ENCODE data around the gene THSD7B.

Gene THSD7B

DNA sequence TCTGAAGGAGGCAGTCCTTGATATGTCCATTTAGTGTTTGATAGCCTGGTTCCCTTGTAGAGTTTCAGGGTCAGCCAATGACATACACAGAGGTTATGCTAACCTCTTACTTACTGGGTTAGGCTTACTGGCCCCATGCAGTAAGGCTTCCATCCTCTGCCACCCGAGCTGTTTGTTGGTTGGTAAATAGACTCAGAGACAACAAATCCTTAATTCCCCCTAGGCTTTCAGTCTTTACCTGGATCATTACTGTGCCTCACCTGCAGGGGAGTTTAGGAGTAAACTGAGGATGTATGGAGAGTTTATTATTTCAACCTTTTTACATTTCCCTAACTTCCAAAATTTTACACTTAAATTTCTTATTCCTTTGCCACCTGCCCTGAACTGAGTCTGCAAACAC is 746.2 kb downstream of the THSD7B start:
- H3K4me1 ChIP-seq (ENCODE audit: control insufficient read depth, low read length): no peaks in the 10 kb centered on the region
- TF ChIP-seq, protein P1, sequence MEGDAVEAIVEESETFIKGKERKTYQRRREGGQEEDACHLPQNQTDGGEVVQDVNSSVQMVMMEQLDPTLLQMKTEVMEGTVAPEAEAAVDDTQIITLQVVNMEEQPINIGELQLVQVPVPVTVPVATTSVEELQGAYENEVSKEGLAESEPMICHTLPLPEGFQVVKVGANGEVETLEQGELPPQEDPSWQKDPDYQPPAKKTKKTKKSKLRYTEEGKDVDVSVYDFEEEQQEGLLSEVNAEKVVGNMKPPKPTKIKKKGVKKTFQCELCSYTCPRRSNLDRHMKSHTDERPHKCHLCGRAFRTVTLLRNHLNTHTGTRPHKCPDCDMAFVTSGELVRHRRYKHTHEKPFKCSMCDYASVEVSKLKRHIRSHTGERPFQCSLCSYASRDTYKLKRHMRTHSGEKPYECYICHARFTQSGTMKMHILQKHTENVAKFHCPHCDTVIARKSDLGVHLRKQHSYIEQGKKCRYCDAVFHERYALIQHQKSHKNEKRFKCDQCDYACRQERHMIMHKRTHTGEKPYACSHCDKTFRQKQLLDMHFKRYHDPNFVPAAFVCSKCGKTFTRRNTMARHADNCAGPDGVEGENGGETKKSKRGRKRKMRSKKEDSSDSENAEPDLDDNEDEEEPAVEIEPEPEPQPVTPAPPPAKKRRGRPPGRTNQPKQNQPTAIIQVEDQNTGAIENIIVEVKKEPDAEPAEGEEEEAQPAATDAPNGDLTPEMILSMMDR (IDR thresholded peaks at IDR 0.05; ENCODE audit: low read depth, low read length, poor library complexity, severe bottlenecking): no peak
- TF ChIP-seq EZH2phosphoT487 (IDR thresholded peaks at IDR 0.05; ENCODE audit: borderline replicate concordance, low read length): no peak
- H4K20me1 ChIP-seq (ENCODE audit: control insufficient read depth, insufficient read depth, low read depth, low read length): no peaks in the 10 kb centered on the region
- no peak overlapping the region for H3K27ac ChIP-seq (ENCODE audit: low read depth, low read length)
- H3K9me3 ChIP-seq (ENCODE audit: control insufficient read depth, insufficient read depth, low read length): no peaks in the 10 kb centered on the region
- no peaks in the 10 kb centered on the region for H3K79me2 ChIP-seq (ENCODE audit: control insufficient read depth, low read length)
- no peaks in the 10 kb centered on the region for H3K27me3 ChIP-seq (ENCODE audit: control insufficient read depth, low read length)
- no peaks in the 10 kb centered on the region for H3F3A ChIP-seq (ENCODE audit: control insufficient read depth, insufficient read depth)
- H3K9me2 ChIP-seq (replicated peaks; ENCODE audit: control insufficient read depth, low read length): no peaks in the 10 kb centered on the region
- H3K36me3 ChIP-seq (ENCODE audit: control insufficient read depth, low read length): no peaks in the 10 kb centered on the region
- H3K4me3 ChIP-seq (ENCODE audit: low read length): no peak overlapping the region
- no peak overlapping the region for H3K4me2 ChIP-seq (ENCODE audit: low read length)

DNA sequence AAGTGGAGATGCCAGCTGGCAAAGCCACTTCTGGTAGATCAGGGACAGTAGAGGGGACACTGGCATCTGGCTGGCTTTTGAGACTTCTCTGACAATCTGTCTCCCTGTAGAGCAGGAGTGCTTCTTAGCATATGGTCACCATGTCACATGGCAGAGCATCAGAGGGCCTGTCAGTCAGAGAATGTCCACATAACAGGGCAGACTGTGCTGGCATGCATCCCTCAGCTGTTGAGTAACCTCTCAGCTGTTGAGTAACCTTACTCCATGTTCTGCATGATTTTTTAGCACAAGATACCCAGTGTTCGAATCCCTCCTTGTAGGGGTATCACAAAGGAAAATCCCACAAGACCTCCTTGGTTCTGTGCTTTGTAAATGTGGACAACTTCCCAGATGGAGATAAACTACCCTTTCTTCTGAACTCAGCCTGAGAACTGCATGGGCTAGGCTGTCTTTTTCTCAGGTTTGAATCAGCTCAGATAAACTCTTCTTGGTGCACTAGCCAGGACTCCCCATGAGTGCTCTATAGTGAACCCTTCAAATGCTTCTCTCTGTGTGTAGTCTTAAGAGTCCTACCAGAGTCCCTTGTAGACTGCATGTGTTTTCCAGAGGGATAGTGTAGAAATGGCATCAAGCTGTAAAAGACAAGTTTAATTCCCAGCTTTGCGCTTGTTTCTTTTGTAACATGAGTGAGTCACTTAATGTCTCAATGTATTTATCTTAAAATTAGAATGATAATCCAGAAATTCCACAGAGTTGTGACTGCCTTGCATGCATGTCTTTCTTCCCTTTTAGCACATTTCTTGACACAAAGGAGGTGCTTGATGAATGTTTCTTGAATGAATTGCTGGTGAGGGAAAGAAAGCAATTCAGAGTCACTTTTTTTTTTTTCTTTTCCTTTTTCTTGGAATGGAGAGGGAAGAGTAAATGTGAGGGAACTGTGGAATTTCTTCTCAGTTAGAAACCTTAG is 756.6 kb downstream of the THSD7B start:
- Histone ChIP-seq H3K27ac (ENCODE audit: low read depth, low read length) (no peak overlapping the region), H3K4me1 (ENCODE audit: control insufficient read depth, low read length) (no peaks in the 10 kb centered on the region), H3K9me3 (ENCODE audit: control insufficient read depth, insufficient read depth, low read length) (no peaks in the 10 kb centered on the region), H3K4me3 (ENCODE audit: low read length) (no peak overlapping the region), H3K36me3 (ENCODE audit: control insufficient read depth, low read length) (no peaks in the 10 kb centered on the region), H3K9me2 (replicated peaks; ENCODE audit: control insufficient read depth, low read length) (no peaks in the 10 kb centered on the region), H3K4me2 (ENCODE audit: low read length) (no peak overlapping the region), H3K79me2 (ENCODE audit: control insufficient read depth, low read length) (no peaks in the 10 kb centered on the region), H4K20me1 (ENCODE audit: control insufficient read depth, insufficient read depth, low read depth, low read length) (no peaks in the 10 kb centered on the region), H3K27me3 (ENCODE audit: control insufficient read depth, low read length) (no peaks in the 10 kb centered on the region), H3F3A (ENCODE audit: control insufficient read depth, insufficient read depth) (no peaks in the 10 kb centered on the region)
- TF ChIP-seq EZH2phosphoT487 (IDR thresholded peaks at IDR 0.05; ENCODE audit: borderline replicate concordance, low read length): no peak
- TF ChIP-seq, protein P1 (IDR thresholded peaks at IDR 0.05; ENCODE audit: low read depth, low read length, poor library complexity, severe bottlenecking): no peak

DNA sequence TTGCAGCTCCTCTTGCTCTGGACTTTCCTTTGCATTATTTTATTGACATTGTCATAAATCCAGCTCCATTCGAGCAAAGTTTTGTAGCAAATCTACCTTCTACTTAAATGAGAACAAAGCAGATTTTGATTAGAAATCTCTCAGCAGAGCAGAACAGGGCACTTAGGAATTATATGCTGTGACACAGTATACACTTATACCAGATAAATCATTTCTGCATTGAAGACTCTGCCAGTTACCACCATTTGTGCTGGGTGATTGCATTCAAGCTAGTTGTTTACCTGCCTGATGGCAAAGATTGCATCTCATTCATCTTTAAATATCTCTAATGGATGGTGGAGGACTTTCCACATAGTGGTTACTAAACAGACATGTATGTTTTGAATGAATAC is 757.3 kb downstream of the THSD7B start:
- TF ChIP-seq EZH2phosphoT487 (IDR thresholded peaks at IDR 0.05; ENCODE audit: borderline replicate concordance, low read length): no peak
- TF ChIP-seq, protein P1 (IDR thresholded peaks at IDR 0.05; ENCODE audit: low read depth, low read length, poor library complexity, severe bottlenecking): no peak
- Histone ChIP-seq H4K20me1 (ENCODE audit: control insufficient read depth, insufficient read depth, low read depth, low read length) (no peaks in the 10 kb centered on the region), H3F3A (ENCODE audit: control insufficient read depth, insufficient read depth) (no peaks in the 10 kb centered on the region), H3K9me3 (ENCODE audit: control insufficient read depth, insufficient read depth, low read length) (no peaks in the 10 kb centered on the region), H3K27me3 (ENCODE audit: control insufficient read depth, low read length) (no peaks in the 10 kb centered on the region), H3K36me3 (ENCODE audit: control insufficient read depth, low read length) (no peaks in the 10 kb centered on the region), H3K4me3 (ENCODE audit: low read length) (no peak overlapping the region), H3K4me2 (ENCODE audit: low read length) (no peak overlapping the region), H3K4me1 (ENCODE audit: control insufficient read depth, low read length) (no peaks in the 10 kb centered on the region), H3K79me2 (ENCODE audit: control insufficient read depth, low read length) (no peaks in the 10 kb centered on the region), H3K9me2 (replicated peaks; ENCODE audit: control insufficient read depth, low read length) (no peaks in the 10 kb centered on the region), H3K27ac (ENCODE audit: low read depth, low read length) (no peak overlapping the region)

All from DOHH2 (cell line).